Activated effector memory CD4-positive, alpha-beta T cell treated with anti-CD3 and anti-CD28 coated beads, Interleukin-2, amount 50 U/mL, for 16 hours (primary cell): ENCODE data around the gene MPZL1.
"Not testable (repeated sequence)": the region's sequence is repeated elsewhere in the genome, so short reads cannot be mapped to it uniquely, and the experiment has no call there.

Source experiments
- DNase-seq: peaks from one replicate; pipeline ENCODE4 v3.0.0-alpha.2; 2020

The MPZL1 gene

GRCh38 chr1:167719715-167720421, 1.9 kb upstream of the MPZL1 start:
- DNase-seq: not testable (repeated sequence)

GRCh38 chr1:167720965-167721616, 691 bp upstream of the MPZL1 start:
- DNase-seq: no peak

GRCh38 chr1:167722152-167722869, 529 bp downstream of the MPZL1 start:
- peak; percentile 72 for DNase-seq

GRCh38 chr1:167722870-167723251, 1.1 kb downstream of the MPZL1 start:
- DNase-seq: no peak

- DNase-seq: no peak
Measured at GRCh38 chr1:167723707-167724323, 2.0 kb downstream of the MPZL1 start.

GRCh38 chr1:167726008-167726407, 4.2 kb downstream of the MPZL1 start:
- no peak for DNase-seq

- no peak for DNase-seq
Measured at GRCh38 chr1:167728818-167729410, 7.1 kb downstream of the MPZL1 start.

GRCh38 chr1:167734227-167734626, 12.4 kb downstream of the MPZL1 start:
- no peak for DNase-seq

- DNase-seq: no peak
Measured at GRCh38 chr1:167734841-167735240, 13.1 kb downstream of the MPZL1 start.

- no peak for DNase-seq
Measured at GRCh38 chr1:167737169-167737568, 15.4 kb downstream of the MPZL1 start.

GRCh38 chr1:167738158-167738557, 16.4 kb downstream of the MPZL1 start:
- DNase-seq: no peak

GRCh38 chr1:167739752-167740151, 18.0 kb downstream of the MPZL1 start:
- no peak for DNase-seq

- DNase-seq: not testable (repeated sequence)
Measured at GRCh38 chr1:167741103-167741502, 19.3 kb downstream of the MPZL1 start.

GRCh38 chr1:167742392-167743057, 20.7 kb downstream of the MPZL1 start:
- not testable (repeated sequence) for DNase-seq

GRCh38 chr1:167744901-167745300, 23.1 kb downstream of the MPZL1 start:
- DNase-seq: no peak

GRCh38 chr1:167746013-167746672, 24.4 kb downstream of the MPZL1 start:
- no peak for DNase-seq

GRCh38 chr1:167746988-167747655, 25.3 kb downstream of the MPZL1 start:
- DNase-seq: no peak

GRCh38 chr1:167747988-167748387, 26.2 kb downstream of the MPZL1 start:
- no peak for DNase-seq

GRCh38 chr1:167748906-167749305, 27.1 kb downstream of the MPZL1 start:
- no peak for DNase-seq

GRCh38 chr1:167749741-167750140, 28.0 kb downstream of the MPZL1 start:
- no peak for DNase-seq

GRCh38 chr1:167750641-167751040, 28.9 kb downstream of the MPZL1 start:
- no peak for DNase-seq
